SH-SY5Y (cell line): Measurements from ENCODE around the gene HAAO.

Experiments used
- GATA2 ChIP-seq: IDR thresholded peaks from 2 replicates; pipeline ENCODE4 v1.6.1; 2011; ENCODE audit warnings: mild to moderate bottlenecking, low read depth, low read length
- GATA3 ChIP-seq: IDR thresholded peaks from 2 replicates; pipeline ENCODE4 v1.6.1; 2011; ENCODE audit warnings: low read depth, mild to moderate bottlenecking, low read length, moderate library complexity

HAAO gene

DNA sequence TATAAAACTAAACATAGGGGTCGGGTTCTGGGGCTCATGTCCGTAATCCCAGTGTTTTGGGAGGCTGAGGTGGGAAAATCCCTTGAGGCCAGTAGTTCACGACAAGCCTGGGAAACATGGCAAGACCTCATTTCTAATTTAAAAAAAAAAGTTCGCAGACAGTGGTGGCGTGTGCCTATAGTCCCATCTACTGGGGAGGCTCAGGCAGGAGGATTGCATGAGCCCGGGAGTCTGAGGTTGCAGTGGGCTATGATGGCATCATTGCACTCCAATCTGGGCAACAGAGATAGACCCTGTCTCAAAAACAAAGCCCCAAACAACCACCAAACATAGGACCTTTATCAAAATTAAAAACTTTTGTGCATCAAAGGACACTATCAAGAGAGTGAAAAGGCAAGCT, 9.8 kb upstream of the HAAO start:
- TF ChIP-seq GATA2 (no peak), GATA3 (no peak)

DNA sequence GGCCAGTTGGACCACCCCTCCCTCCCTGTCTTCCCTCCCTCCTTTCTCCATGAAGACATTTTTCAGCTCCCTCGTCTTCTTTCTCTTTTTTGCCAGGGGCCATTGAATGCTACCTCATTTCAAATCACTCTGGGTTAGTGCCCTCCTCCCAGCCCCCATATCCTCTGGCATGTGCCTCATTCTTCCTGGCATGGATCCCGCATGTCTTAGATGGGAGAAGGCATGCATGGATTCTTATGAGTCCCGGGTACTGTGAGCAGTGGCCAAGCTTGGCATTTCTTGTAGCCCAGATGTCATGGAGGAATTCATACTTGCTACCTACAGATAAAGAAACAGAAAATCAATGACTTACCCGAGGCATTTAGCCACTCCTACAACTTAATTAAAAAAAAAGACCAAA, 9.0 kb upstream of the HAAO start:
- no peak for TF ChIP-seq GATA3
- no peak for TF ChIP-seq GATA2

DNA sequence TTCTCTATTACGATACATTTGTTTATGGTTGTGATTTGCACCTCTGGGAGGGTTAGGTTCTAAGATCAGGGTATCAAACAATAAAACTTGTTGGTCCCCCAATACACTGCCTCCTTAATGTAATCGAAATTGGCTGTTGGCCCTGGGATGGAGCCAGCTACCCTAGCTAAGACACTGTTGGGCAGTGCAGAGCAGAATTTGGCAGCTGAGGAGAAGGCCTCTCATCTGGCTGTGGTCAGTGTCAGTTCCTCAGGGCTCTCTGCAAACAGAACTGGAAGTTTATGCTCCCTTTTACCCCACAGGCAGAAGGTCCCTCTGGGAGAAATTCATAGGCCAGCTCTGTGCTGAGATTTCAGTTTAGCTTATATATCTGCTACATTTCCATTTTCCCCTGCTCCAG, 8.6 kb upstream of the HAAO start:
- no peak for TF ChIP-seq GATA2
- TF ChIP-seq GATA3, result no peak

DNA sequence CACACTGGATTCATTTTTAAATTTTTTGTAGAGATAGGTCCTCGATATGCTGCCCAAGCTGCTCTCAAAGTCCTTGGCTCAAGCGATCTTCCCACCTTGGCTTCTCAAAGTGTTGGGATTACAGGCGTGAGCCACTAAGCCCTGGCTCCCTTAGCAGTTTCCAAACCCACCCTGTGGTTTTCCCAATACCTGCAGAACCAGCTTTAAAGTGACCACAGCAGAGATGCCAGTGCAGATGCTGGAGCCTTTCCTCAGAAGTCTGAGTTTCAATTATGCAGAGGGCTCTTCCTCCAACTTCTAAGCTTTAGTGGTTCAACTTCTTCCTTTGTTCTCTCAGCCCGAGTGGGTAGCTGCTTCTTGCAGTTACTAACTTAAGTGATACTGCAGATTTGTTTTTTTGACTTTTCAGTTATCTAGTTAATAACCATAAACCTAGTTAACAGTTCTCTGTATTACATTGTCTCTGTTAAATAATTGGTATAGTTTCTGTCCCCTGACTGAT, 8.1 kb upstream of the HAAO start:
- TF ChIP-seq GATA3 (no peak), GATA2 (no peak)

DNA sequence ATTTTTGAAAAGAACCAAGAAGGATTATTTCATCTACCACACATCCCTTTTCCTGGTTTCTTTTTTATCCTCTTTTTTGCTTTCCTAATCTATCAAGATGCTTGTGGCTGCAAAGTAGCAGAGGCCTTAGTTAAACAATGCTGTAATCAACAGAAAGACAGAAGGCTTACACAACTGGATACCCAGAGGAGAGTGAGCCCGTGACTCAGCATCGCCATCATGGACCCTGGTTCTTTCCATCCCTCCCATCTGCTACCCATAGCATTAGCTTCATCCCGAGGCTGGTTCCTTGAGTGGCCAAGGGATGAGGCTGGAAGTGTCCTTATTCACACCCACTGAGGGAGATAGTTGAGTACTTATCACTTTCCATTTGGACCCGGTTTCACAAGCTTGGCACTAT, 7.5 kb upstream of the HAAO start:
- no peak for TF ChIP-seq GATA2
- TF ChIP-seq GATA3, result no peak

DNA sequence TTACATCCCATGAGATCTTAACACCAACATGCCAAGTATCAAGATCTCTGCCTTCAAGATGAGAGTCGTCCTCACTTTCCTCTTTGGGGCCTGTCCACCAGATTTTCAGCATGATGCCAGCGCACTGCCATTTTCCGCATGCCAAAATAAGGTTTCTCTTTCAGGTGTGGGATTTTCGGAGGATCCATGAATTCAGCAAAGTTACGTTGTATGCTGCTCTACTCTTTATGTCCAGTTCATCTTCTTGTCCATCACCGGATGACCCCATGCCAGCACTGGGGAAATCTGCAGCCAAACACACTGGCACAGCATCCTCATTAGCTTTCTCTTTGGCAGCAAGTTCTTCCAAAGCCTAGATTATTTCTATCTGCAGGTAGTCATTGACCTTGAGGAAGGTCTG, 4.9 kb upstream of the HAAO start:
- TF ChIP-seq GATA3 (no peak), GATA2 (no peak)

DNA sequence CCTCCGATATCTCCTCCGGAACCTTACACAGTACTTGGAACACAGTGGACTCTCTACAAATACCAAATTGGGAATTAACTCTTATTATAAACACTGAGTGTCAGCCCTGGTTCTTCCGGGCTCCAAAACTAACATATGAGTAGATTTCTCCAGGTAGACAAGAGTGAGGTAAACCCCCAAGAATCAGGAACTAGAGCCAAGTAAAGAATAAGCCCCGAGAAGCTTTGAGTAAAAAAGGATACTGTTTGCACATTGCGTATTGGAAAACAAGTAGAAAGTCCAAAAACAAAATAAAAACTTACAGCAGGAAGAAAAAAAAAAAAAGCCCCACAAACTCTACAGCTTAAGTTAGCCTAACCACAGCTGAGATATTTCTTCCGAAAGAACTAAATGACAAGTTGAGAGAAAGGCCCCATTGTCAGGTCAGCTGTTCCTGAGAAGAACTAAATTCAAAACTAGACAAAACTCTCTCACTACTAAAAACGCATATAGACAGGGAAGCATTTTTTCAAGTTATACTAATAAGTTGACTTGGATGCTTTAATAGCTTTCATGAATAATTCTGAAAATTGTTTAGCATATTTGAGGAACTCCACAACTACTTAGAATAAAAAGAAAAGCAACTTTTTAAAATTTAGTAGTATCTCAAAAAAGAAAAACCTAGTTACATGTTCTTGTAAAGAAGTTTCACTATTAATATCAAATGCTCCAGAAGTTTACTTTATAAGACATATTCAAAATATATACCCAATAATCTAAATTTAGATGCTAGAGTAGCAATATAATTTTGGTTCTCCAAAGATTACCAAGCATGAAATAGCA, 4.3 kb upstream of the HAAO start:
- TF ChIP-seq GATA3 (no peak), GATA2 (no peak)

DNA sequence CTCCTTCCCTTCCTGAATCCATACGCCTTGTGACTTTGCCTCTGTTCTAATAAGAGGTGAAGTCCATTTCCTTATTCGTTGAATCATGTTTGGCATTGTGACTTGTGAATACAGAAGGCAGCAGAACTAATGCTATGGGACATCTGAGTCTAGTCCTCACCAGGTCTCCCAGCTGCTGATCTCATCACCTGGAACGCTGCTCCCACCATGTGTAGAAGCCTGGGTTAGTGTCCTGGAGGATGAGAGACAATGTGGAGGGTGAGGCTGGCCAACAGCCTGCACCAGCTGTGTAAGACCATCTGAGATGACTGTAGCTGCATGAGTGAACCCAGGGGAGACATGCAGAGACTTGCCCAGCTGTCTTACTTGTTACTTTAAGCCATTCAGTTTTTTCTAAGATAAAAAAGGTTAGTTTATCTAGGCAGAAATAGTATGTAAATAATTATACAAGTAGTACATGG, 3.5 kb upstream of the HAAO start:
- no peak for TF ChIP-seq GATA3
- no peak for TF ChIP-seq GATA2

DNA sequence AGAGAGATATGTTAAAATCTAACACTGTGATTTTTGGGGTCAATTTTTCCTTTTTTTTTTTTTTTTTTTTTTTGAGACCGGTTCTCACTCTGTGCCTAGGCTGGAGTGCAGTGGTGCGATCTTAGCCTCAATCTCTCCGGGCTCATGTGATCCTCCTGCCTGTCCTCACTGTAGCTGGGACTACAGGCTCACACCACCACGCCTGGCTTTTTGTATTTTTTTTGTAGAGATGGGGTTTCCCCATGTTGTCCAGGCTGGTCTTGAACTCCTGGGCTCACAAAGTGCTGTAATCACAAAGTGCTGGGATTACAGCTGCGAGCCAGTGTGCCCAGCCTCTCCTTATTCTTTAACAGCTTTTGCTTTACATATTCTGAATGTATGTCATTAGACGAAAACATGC, 2.9 kb upstream of the HAAO start:
- TF ChIP-seq GATA3 (no peak), GATA2 (no peak)

DNA sequence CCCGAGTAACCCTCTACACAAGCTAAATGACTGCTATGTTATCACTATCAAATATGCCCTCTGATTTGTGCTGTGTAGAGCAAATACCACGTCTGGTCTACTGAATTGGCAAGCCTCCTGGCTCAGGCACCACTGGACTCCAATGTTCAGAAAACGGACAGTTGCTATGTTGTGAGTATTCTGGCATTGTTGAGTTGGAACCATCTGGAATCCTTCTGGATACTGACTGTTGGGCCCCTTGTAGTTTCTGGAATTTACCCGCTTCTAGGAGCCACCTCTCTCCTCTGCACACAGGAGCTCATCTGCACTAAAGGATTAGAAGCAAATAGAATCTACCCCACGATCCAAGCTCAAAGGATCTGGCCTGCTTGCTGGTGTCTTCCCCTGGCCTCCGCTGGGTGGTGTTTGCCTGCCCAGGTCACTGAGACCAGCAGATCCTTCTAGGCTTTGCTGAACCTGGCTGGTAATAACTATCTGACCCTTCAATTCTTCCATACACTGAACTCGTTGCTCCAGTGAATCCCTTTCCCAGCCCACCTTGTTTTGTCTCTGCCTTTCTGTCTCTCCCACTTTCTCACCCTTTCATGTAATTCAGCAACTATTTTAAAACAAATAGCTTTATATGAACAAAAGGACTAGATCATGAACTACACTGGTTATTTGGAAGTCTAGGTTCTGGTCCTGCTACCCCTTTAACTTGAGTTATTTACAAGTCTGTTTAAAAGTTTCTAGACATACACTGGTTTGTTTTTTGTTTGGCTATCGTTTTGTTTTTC, 2.1 kb upstream of the HAAO start:
- TF ChIP-seq GATA2 (no peak), GATA3 (no peak)

DNA sequence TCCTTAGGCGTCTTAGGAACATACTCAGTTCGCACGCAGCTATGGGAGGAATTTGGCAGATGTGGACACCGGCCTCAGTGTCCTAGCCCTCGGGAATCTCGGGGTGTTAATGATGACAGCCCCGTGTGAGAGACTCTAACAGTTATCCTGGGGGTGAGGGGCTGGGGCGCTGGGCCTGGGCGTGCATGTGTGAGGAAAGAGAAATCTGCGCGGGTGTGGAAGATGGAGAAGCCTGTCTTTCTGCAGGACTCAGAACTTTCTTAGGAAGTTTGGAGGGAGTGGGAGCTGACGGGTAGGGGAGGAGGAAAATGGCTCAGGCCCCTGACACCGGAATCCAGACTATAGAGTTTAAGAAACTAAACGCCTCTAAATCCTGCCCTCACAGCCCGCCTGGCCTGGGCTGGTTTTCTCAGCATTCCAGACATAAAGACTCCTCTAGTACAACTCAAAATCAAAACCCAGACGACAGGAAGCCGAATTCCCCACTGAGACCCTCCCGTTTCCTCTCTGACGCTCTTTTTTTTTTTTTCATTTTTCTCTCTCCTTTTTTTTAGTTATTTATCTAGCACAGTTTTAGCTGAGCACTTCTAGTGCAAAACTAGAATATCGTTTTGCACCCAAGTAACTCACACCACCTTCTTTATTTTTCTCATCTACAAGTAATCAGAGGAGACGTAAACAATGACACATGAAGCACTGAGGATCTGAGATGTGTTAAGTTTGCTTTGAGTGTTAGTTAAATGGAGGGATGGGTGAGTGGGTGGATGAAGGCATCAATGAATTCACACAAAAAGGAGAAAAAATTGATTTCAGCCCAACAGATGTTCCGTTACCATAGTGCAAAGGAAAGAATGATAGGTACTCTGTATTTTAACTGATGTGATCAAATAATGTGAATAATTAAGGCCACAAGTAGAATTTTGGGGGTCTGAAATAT, 1.2 kb upstream of the HAAO start:
- TF ChIP-seq GATA3 (no peak), GATA2 (no peak)

DNA sequence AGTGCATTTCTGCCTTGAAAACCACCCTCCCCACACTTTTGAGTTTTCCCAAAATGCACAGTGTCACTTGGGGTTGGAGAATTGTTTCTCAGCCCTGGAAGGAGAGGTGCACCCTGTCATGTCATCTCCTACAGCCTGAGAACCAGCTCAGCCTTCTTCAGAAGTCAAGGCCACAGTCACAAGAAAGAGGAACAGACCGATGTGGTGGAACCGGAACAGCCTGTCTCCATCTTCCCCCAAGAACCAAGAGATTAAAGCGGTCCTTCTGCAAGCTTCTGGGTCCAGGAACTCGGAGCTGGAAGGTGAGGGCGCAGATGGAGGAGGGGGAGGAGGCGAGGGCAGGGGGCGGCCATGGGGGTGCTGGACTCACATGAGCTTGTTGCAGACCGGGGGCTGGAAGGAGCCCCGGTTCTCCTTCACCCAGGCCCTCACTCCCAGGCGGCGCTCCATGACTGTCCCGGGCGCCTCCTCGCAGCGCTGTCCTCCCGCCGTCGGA, 248 bp downstream of the HAAO start:
- TF ChIP-seq GATA2 (no peak), GATA3 (no peak)

DNA sequence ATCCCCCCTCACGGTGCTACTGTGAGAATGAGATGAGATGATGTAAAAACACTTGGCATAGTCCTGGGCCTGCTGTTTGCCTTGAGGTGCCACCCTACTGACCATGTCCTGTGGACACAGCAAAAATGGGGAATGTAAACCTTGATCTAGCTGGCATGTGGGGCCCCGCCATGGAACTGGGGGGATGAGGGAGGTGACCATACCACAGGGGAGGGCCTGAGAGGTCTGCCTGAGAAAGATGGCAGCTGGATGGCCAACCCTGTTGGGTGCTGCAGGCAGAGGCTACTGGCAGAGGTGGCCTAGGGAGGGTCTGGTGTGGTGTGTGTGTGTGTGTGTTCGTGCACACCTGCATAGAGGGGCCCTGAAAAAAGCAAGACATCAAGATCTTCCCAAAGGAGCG, 777 bp downstream of the HAAO start:
- TF ChIP-seq GATA2, result no peak
- TF ChIP-seq GATA3, result no peak

DNA sequence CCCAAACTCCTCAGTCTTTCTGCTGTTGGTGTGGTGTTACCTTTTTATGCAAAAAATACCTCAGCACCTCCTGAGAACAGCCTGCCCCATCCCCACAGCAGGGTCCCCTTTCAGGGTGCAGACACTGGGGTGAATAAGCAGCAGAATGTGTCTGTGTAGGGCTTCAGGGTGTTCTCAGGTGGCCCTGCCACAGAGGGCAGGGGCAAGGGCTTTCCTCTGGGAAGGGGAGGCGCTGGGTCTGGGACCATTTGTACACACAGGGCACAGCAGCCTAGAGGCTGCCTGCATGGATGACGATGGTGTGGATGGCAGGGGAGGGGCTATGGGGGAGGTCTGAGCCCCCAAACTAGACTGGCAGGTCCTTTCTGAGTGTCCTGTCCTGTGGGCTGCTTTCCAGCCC, 2.6 kb downstream of the HAAO start:
- TF ChIP-seq GATA2 (no peak), GATA3 (no peak)
